ENCODE data around the gene AP1B1. TPM values are rescaled to one million over a fixed set of nuclear protein-coding genes. Genes with fewer than 3 reads are reported as not detected.
"Not testable (repeated sequence)": the region's sequence is repeated elsewhere in the genome, so short reads cannot be mapped to it uniquely, and the experiment has no call there.

The AP1B1 gene
- total RNA-seq, 1 donor, result 65.6 TPM

GRCh38 chr22:29359469-29359868 lies 28.9 kb downstream of the AP1B1 start:
- TF ChIP-seq CTCF (IDR thresholded peaks at IDR 0.05; ENCODE audit: insufficient read depth, low read depth, low read length), result peak; percentile 78
- no peak overlapping the region for H3K4me3 ChIP-seq (ENCODE audit: low read depth, low read length)
- peak; percentile 69 for DNase-seq (ENCODE audit: low read depth)

- DNase-seq (ENCODE audit: low read depth); H3K4me3 ChIP-seq (ENCODE audit: low read depth, low read length): not testable (repeated sequence)
These were observed 31.0 kb downstream of the AP1B1 start for GRCh38 chr22:29357193-29357890.

GRCh38 chr22:29353860-29354259 lies 34.5 kb downstream of the AP1B1 start:
- DNase-seq (ENCODE audit: low read depth), result no peak
- no peak overlapping the region for H3K4me3 ChIP-seq (ENCODE audit: low read depth, low read length)
- TF ChIP-seq CTCF (IDR thresholded peaks at IDR 0.05; ENCODE audit: insufficient read depth, low read depth, low read length), result no peak

- DNase-seq (ENCODE audit: low read depth), result no peak
- H3K4me3 ChIP-seq (ENCODE audit: low read depth, low read length), result no peak overlapping the region
- no peak for TF ChIP-seq CTCF (IDR thresholded peaks at IDR 0.05; ENCODE audit: insufficient read depth, low read depth, low read length)
These were observed 35.1 kb downstream of the AP1B1 start for GRCh38 chr22:29353286-29353685.

GRCh38 chr22:29352778-29353177 lies 35.6 kb downstream of the AP1B1 start:
- no peak for DNase-seq (ENCODE audit: low read depth)
- no peak overlapping the region for H3K4me3 ChIP-seq (ENCODE audit: low read depth, low read length)
- no peak for TF ChIP-seq CTCF (IDR thresholded peaks at IDR 0.05; ENCODE audit: insufficient read depth, low read depth, low read length)

- H3K4me3 ChIP-seq (ENCODE audit: low read depth, low read length), result no peak overlapping the region
- no peak for TF ChIP-seq CTCF (IDR thresholded peaks at IDR 0.05; ENCODE audit: insufficient read depth, low read depth, low read length)
- no peak for DNase-seq (ENCODE audit: low read depth)
These were observed 36.5 kb downstream of the AP1B1 start for GRCh38 chr22:29351891-29352290.

- DNase-seq (ENCODE audit: low read depth), result no peak
- no peak overlapping the region for H3K4me3 ChIP-seq (ENCODE audit: low read depth, low read length)
- TF ChIP-seq CTCF (IDR thresholded peaks at IDR 0.05; ENCODE audit: insufficient read depth, low read depth, low read length), result no peak
These were observed 37.3 kb downstream of the AP1B1 start for GRCh38 chr22:29351042-29351441.
